Measurements from ENCODE around the gene ANKRD39. TPM values are rescaled to one million over a fixed set of nuclear protein-coding genes. Genes with fewer than 3 reads are reported as not detected.
A peak's percentile ranks its signal among the peaks of the same experiment; 100 is the strongest.

Gene ANKRD39
- total RNA-seq, 1 donor from 2014 or later = 9.4 TPM

DNA sequence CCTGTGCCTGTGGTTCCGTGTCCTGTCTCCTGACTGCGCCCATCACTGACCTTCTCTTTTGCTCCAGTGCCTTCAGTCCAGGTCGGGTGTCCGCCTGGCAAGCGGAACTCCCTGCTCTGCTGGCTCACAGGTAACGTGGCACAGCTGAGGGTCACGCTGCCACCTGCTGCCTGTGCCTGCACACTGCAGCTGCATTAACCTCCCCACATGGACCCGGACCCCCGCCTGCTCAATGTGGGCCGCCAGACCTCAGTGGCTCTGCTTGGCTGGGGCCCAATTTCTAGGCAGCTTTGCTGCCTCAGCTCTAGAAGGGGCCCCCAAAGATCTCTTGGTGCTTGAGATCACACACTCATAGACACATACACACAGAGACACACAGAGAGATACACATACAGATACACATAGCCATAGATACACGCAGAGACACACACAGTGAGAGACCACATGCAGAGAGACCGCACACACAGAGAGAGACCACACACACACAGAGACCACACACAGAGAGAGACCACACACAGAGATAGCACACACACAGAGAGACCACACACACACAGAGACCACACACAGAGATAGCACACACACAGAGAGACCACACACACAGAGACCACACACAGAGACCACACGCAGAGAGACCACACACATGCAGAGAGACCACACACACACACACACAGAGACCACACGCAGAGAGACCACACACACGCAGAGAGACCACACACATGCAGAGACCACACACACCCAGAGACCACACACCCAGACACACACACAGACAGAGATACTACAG lies 56.6 kb downstream of the ANKRD39 start:
- Histone ChIP-seq H3K27ac (no peak overlapping the region), H3K36me3 (peaks cover 41% of the 10 kb centered on the region), H3K27me3 (ENCODE audit: low read depth) (no peaks in the 10 kb centered on the region), H3K4me1 (peaks cover 8% of the 10 kb centered on the region), H3K4me3 (no peak overlapping the region), H3K9me3 (no peaks in the 10 kb centered on the region)
- TF ChIP-seq, protein P1, sequence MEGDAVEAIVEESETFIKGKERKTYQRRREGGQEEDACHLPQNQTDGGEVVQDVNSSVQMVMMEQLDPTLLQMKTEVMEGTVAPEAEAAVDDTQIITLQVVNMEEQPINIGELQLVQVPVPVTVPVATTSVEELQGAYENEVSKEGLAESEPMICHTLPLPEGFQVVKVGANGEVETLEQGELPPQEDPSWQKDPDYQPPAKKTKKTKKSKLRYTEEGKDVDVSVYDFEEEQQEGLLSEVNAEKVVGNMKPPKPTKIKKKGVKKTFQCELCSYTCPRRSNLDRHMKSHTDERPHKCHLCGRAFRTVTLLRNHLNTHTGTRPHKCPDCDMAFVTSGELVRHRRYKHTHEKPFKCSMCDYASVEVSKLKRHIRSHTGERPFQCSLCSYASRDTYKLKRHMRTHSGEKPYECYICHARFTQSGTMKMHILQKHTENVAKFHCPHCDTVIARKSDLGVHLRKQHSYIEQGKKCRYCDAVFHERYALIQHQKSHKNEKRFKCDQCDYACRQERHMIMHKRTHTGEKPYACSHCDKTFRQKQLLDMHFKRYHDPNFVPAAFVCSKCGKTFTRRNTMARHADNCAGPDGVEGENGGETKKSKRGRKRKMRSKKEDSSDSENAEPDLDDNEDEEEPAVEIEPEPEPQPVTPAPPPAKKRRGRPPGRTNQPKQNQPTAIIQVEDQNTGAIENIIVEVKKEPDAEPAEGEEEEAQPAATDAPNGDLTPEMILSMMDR (IDR thresholded peaks at IDR 0.05) = peak; percentile 78
- peak; percentile 82 for DNase-seq
- peak; percentile 92 to 94 for ATAC-seq
- intact Hi-C loops (cut with DNase I) = no loop called here

DNA sequence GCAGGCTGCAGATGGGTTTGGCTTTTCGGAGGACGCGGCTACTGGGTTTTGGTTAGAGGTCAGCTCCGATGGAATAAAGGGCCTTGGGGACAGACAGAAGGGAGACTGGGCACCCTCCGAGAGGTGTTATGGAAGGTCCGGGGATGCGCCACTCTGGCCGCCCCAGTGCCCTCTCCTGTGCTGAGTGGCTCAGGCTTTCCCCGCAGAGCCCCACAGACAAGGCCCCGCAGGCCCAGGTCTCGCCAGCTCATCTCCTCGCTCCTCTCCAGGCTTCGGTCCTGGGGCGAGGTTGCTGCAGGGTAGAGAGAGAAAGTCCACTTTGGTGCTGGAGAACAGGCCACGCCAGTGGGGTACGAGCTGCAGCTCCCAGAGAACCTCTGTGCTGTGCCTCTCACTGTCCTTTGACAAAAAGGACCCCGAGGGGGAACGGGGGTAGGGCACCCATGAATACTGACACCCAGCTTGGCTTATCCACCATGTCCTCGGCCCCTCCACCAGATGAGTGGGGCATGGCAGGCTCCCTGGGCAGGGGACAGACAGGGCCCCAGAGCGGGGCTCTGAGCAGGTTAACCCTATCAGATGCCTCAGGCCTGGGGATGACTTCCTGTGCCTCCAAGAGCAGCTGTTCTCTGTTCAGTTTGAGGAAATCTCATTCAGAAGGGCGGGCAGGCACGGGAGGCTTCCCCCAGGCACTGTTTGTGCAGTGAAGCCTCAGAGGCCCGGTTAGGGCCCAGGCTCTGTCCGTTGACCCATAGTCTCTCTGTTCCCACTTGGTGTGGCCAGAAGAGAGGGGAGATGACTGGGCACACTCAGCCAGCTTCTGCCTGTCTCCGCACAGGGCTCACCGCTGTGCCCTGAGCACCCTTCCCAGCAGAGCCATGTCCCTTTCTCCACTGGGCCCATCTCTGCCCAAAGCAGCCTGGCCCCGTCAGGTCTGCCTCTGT lies 57.5 kb downstream of the ANKRD39 start:
- Histone ChIP-seq H3K36me3 (peaks cover 41% of the 10 kb centered on the region), H3K4me1 (peaks cover 8% of the 10 kb centered on the region), H3K4me3 (no peak overlapping the region), H3K27me3 (ENCODE audit: low read depth) (no peaks in the 10 kb centered on the region), H3K9me3 (no peaks in the 10 kb centered on the region), H3K27ac (no peak overlapping the region)
- DNase-seq = peak; percentile 41
- TF ChIP-seq, protein P1 (IDR thresholded peaks at IDR 0.05) = no peak
- ATAC-seq = peak in 1 of 2 donors; percentile 2
- intact Hi-C loops (cut with DNase I) = no loop called here

DNA sequence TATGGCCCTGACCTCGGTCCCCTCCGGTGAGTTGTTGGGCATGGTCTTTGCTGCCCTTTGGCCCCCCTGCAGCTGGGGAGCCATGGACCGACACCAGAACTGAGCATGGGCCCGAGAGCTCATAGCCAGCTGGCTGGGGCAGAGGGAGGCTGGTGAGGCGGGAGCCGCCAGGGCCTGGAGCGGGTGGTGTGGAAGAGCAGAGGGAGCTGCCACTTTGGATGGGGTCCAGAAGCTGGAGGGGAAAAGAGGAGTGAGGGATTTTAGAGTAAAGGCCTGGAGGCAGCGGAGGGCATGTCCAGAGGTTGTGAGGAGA lies 58.2 kb downstream of the ANKRD39 start:
- H3K4me3 ChIP-seq = no peak overlapping the region
- no peak for ATAC-seq
- H3K27ac ChIP-seq = no peak overlapping the region
- H3K4me1 ChIP-seq = peaks cover 8% of the 10 kb centered on the region
- peak; percentile 36 for DNase-seq
- TF ChIP-seq, protein P1 (IDR thresholded peaks at IDR 0.05) = no peak
- intact Hi-C loops (cut with DNase I) = no loop called here
- H3K9me3 ChIP-seq = no peaks in the 10 kb centered on the region
- H3K27me3 ChIP-seq (ENCODE audit: low read depth) = no peaks in the 10 kb centered on the region
- peaks cover 41% of the 10 kb centered on the region for H3K36me3 ChIP-seq

DNA sequence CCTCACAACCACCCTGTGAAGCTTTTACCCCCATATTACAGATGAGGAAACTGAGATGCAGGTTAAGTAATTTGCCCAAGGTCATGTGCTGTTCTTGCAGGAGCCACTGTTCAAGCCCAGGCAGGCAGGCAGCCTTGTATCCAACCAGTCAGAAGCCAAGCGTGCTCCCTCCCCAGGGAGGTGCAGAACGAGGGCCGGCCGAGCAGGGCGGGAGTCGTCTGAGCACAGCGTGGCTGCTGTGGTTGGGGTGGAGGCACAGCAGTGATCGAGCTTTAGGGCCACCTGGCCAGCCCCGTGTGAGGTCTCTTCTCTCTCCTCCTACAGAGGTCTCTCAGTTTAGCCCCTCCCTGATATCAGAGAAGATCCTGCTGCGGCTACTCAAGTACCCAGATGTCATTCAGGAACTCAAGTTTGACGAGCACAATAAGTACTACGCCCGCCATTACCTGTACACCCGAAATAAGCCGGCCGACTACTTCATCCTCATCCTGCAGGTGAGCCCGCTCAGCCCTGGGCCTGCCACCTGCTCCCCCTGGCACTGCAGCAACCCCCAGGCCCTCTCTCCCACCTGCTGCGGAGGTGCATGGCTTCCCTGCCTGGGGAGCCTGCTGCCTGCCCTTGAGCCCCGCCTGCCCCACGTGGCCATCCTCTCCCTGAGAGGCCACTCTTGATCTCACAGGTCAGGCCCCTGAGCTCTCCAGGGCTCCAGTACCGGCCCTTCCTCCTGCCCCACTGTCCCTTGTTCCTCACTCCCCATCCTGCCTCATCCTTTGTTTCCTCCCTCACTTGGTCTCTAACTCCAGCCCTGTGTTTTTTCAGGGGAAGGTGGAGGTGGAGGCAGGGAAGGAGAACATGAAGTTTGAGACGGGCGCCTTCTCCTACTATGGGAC lies 58.8 kb downstream of the ANKRD39 start:
- Histone ChIP-seq H3K36me3 (peaks cover 41% of the 10 kb centered on the region), H3K9me3 (no peaks in the 10 kb centered on the region), H3K4me3 (no peak overlapping the region), H3K27ac (no peak overlapping the region), H3K4me1 (peaks cover 8% of the 10 kb centered on the region), H3K27me3 (ENCODE audit: low read depth) (no peaks in the 10 kb centered on the region)
- TF ChIP-seq, protein P1 (IDR thresholded peaks at IDR 0.05) = no peak
- no peak for ATAC-seq
- peak; percentile 36 for DNase-seq
- intact Hi-C loops (cut with DNase I) = no loop called here

Small RNAs within 50 kb of the gene (microRNA-seq; reads per million reads assigned to microRNA genes)
- not detected for gene MIR3127 (ENCODE audit: borderline number of aligned reads)

Other genes starting within 250 kb of the ANKRD39 start
- gene KANSL3, start 219.7 kb downstream of the ANKRD39 start, total RNA-seq = 45.0 TPM
- 0.44 TPM for gene FER1L5, start 215.3 kb downstream of the ANKRD39 start, total RNA-seq
- gene LMAN2L, start 118.0 kb downstream of the ANKRD39 start, total RNA-seq = 20.9 TPM
- gene CNNM4, start 97.1 kb downstream of the ANKRD39 start, total RNA-seq = 15.7 TPM
- 29.0 TPM for gene CNNM3, start 41.7 kb downstream of the ANKRD39 start, total RNA-seq
- gene ANKRD23, start 14.0 kb downstream of the ANKRD39 start, total RNA-seq = 3.5 TPM
- 24.3 TPM for gene SEMA4C, start 12.1 kb upstream of the ANKRD39 start, total RNA-seq
- 0.38 TPM for gene FAM178B, start 128.6 kb upstream of the ANKRD39 start, total RNA-seq
- 11.8 TPM for gene FAHD2B, start 236.9 kb upstream of the ANKRD39 start, total RNA-seq

All from lower lobe of right lung (tissue), 2 donors.